M059J (cell line): ENCODE results near the gene FBXW8. TPM values are rescaled to one million over a fixed set of nuclear protein-coding genes. Genes with fewer than 3 reads are reported as not detected.

ENCODE experiments used
- DNase-seq: peaks from one replicate; pipeline ENCODE4 v3.0.0-alpha.2; 2012; ENCODE audit warnings: low read depth
- total RNA-seq: library from RNA; depleted of rRNA; stranded (reverse); fragments of >200 nt; shearing (Covaris generic); gene quantifications from 2 replicates; pipeline ENCODE4 v1.2.3, GENCODE V29; 2014

FBXW8 gene
- total RNA-seq, 1 experiment from 2014 or later: 18.2 TPM

DNA sequence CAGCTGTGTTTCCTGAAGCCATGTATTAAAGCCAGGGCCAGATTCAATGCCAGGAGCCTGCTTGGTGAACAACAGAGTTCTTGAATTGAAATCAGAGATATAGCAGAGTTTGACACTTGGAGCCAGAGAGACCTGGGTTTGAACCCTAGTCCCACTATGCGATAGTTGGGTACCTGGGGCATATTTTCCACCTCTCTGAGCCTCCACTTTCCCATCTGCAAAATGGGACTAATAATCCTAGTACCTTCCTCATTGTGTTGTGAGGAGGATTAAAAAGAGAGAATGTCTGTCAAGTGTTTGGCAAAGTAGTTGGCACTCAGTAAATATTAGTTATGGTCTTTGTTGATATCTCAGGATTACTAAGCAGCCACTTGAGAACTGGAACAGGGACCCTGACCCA lies 23.5 kb upstream of the FBXW8 start:
- no peak for DNase-seq

DNA sequence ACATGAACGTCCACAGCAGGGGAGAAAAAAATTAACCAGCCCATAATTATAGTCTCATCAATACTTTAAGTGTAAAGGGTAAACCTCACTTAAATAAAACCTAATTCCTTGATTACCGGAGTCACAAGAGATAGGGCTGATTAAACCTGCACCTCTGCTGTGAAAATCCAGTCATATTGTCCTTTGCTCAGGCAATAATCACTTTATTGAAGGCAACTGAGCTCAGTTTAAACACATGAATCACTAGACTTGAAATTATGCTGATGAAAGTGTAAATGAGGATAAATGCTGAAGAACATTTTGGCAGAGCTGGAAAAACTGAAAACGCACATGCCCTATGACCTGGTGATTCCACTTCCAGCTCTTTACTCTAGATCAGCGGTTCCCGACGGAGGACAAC lies 22.9 kb upstream of the FBXW8 start:
- no peak for DNase-seq

DNA sequence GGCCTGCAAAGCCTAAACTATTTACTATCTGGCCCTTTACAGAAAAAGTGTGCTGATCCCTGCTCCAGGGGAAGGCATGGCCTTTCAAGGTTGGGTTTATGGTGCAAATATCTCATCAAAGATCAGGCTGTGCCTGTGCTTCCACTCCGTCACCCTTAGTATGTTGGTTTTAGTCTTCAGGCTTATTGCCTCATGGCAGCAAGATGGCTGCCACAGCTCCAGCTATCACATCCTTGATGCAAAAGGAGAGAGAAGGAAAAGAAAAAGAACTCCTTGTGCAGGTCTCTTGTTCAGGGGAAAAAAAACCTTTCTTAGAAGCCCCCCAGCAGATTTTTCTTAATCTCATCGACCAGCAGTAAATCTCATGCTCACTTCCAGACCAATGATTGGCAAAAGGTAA lies 20.4 kb upstream of the FBXW8 start:
- DNase-seq: no peak

DNA sequence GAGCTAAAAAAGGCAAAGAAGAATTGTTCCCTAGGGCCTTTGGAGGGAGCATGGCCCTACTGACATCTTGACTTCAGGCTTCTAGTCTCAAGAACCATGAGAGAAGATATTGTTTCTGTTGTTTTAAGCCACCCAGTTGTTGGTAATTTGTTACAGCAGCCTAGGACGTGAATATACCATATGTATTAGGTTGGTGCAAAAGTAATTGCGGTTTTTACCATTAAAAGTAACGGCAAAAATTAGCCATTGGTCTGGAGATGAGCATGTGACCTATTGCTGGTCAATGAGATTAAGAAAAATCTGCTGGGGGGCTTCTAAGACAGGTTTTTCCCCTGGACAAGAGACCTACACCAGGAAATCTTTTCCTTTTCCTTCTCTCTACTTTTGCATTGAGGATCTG lies 19.7 kb upstream of the FBXW8 start:
- DNase-seq: no peak

DNA sequence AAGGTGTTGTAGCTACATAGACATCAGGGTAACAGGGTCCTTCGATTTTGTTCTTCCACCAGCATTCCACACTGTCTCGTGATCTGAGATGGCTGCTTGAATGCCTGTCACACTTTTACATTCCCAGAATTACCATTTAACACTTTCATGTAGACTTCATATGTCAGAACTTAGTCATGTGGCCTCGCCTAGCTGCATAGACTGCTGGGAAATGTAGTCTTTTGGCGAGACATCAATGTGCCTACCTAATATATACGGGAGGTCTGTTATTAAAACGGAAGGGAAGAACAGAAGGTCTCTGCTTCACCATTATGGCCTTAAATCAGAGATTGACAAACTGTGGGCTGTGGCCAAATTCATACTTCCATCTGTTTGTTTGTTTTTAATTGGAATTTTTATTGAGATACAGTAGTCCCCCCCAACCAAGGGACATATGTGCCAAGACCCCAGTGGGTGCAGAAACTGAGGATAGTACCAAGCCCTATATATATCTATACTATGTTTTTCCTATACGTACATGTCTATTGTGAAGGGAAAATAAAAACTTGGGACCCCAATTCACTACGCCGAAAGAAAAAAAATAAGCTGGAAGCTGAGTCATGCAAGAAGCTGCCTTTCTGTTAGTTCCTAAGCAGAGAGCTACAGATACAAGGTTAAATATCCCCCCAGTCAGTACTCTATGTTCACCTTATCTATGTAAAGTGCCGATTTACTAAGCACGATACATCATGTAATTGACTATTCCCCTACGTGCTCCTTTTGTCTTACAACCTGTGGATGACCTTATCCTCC lies 18.2 kb upstream of the FBXW8 start:
- peak; percentile 25 for DNase-seq

DNA sequence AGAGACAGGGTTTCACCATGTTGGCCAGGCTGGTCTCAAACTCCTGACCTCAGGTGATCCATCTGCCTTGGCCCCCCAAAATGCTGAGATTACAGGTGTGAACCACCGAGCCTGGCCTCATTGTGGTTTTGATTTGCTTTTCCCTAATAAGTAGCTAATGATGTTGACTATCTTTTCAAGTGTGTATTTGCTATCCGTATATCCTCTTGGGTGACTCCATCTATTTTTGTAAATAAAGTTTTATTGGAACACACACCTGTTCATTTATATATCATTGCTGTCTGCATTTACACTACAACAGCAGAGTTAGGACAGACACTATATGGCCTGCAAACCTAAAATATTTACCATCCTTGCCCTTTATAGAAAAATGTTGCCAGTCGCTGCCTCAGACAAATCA lies 15.8 kb upstream of the FBXW8 start:
- DNase-seq: no peak

DNA sequence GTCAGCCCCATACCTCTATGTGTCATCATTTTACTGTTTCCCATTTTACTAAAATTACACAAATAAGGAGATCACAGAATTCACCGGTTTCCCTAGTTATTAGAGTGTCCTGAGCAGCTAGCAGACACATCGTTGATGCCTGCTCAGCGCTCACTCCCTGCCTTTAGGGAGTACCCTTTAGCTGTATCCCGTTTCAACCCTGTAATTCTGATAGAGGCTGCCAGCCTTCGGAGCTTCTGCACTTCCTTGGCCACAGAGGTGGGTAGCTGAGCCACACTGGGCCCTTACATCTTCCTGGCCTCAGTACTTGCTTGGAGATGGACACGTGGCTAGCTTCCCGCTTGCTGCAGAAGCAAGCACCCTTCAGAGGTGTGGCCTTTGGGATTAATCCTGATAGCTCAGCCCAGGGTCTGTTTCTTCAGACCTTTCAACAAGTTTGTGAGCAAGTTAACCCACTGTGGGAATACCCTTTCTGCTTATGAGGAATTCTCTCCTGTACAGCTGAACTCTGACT lies 14.3 kb upstream of the FBXW8 start:
- DNase-seq: no peak

DNA sequence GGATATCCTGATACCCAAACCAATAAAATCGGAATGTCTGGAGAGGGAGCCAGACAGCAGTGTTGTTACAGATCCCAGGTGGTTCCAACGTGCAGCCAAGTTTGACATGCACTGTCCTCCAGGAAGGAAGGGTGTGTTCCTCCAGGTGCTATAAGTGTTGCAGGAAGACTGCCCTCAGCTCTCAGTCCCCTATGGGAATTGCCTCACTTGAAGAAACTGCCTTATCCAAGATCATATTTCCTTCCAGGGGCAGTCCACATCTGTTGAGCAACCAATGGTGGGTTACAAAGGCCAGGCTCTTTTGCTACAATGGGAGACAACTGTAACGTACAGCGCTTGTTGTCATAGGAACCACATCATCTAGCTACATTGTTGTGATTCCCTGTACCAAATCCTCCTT lies 13.3 kb upstream of the FBXW8 start:
- no peak for DNase-seq

DNA sequence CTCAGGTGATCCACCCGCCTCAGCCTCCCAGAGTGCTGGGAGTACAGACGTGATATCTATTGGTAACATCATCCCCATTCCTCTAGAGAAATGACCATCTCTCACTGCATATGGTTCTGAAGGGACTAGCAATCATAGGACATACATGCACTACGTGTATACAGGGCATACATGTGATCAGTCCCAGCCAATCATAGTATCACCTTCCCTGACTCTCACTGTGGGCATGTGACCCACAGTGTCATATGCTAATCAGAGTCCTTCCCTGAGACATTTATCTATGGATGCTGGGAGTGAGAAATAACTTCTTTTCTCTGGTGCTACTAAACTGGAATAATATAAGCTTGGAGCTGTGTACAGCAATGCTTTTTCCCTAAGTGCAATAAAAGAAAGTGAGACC lies 12.1 kb upstream of the FBXW8 start:
- no peak for DNase-seq

DNA sequence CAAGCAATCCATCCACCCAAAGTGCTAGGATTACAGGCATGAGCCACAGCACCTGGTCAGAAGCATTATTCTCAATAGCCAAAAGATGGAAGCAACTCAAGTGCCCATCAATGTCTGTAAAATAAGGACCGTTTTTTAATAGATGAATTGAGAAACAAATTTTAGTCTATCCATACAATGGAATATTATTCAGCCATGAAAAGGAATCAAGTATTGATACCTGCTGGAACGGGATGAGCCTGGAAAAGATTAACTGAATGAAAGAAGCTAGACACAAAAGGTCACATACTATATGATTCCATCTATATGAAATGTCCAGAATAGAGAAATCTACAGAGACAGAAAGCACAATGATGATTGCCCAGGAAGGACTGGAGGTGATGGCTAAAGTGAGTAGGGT lies 9.1 kb upstream of the FBXW8 start:
- no peak for DNase-seq

DNA sequence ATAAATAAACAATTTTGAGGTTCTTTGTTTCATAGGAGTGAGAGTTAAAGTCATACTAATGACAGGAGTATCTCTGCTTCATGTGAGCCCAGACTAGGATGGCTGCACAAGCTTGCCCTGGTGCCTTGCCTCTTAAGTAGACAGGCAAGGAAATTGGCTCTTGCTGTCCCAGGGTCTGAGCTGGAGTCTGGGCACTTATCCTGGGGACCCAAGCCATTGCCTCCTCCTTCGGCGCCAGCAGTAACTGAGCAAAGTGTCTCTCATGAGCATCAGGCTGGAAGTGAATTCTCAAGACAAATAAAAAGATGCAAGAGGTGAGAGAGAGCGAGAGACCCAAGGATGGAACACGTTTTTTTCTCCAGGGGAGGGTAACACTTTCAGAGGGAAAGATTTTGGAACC lies 6.9 kb upstream of the FBXW8 start:
- no peak for DNase-seq

DNA sequence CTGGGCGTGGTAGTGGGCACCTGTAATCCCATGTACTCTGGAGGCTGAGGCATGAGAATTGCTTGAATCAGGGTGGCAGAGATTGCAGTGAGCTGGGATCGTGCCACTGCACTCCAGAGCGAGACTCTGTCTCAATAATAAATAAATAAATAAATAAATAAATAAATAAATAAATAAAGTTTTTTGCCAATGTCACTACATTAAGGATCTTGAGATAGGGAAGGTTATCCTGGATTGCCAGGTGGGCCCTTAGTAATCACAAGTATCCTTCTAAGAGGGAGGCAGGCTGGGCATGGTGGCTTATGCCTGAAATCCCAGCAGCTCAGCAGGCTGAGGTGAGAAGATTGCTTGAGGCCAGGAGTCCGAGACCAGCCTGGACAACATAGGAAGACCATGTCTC lies 4.5 kb upstream of the FBXW8 start:
- DNase-seq: no peak

DNA sequence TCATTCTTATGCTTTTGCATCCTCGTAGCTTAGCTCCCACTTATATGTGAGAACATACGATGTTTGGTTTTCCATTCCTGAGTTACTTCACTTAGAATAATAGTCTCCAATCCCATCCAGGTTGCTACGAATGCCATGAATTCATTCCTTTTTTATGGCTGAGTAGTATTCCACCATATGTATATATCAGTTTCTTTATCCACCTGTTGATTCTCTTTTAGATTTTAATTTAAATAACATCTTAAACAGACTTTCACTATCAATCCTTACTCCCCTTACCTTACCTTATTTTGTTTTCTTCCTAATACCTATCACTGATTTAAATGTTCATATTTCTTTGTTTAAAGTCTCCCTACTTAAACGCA lies 488 bp upstream of the FBXW8 start:
- no peak for DNase-seq

DNA sequence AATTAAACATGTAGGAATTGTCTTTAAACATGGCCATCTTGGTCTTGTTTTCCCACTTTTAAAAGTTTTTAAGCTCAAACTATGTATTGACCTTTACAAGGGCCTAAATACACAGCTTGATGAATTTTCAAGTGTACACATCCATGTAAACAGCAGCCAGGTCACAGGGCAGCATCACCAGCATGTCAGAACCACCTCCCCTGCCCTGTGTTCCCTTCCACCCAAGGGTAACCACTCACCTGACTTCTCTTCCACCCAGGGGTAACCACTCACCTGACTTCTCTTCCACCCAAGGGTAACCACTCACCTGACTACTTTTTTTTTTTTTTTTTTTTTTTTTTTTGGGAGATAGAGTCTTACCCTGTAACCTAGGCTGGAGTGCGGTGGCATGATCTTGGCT lies 4.6 kb downstream of the FBXW8 start:
- no peak for DNase-seq

DNA sequence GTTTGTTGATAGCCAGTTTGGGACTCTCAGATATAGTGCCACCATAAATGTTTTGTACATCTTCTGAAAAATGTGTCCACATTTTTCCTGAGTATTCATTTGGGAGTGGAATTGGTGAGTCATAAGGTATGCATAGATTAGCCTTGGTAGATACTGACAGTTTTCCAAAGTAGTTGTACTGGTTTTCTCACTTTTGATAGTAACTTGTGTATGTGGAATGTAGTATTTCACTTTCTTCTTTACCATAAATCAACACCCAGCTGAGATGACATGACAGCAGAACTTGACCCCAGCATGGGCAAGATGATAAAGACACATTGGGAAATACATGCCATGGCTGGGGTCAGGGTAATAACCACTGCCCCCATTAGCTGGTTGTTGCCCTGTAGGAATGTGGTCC lies 5.4 kb downstream of the FBXW8 start:
- peak; percentile 70 for DNase-seq

DNA sequence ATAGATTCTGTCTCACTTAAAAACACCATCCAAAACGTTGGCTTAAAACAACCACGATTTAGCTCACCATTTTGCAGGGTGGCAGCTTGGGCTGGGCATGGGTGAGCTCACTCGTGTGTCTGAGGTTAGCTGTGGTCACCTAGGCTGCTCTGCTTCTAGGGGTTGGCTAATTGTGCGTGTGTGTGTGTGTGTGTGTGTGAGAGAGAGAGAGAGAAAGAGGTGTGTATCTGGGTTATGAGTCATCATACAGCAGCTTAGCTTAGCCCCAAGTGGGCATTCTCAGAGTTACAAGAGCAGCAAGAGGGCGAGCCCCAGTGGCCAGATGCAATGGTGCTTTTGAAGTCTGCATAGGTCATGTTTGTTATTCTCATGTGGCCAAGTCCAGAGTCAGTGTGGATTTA lies 6.0 kb downstream of the FBXW8 start:
- DNase-seq: peak; percentile 89

DNA sequence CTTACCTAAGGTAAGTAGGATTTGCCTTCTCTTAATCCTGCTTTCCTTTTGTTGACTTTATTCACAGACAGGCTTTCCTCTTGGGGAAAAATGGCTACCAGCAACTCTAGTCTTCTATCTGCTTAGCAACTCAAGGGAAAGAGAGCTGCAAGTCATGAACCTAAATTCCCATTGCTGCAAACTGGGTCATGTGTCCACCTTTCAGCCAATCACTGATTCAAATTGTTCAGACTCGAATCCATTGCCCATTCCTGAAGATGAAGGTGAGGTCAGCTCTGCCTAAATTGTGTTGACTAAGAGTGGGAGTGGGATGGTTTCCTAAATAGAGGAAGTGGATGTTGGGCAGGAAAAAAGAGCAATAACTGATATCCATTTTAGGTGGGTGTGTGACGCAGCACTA lies 7.7 kb downstream of the FBXW8 start:
- DNase-seq: no peak

DNA sequence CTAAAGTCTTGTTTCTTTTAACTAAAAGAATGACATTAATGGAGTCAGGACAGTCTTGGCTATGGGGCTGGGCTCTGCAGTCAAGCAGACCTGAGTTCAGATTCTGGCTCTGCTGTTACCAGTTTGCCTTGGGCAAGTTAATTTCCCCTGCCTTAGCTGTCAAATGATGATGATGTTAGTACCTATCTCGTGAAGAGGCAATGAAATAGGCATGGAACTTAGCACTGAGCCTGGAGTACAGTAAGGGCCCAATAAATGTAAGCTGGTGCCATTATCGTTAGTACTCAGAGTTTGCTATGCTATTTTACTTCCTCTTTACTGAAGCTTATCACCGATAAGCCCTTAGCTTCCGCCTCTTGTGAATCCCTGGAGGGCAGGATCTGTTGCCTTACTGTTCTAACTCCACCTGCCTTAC lies 8.5 kb downstream of the FBXW8 start:
- no peak for DNase-seq

DNA sequence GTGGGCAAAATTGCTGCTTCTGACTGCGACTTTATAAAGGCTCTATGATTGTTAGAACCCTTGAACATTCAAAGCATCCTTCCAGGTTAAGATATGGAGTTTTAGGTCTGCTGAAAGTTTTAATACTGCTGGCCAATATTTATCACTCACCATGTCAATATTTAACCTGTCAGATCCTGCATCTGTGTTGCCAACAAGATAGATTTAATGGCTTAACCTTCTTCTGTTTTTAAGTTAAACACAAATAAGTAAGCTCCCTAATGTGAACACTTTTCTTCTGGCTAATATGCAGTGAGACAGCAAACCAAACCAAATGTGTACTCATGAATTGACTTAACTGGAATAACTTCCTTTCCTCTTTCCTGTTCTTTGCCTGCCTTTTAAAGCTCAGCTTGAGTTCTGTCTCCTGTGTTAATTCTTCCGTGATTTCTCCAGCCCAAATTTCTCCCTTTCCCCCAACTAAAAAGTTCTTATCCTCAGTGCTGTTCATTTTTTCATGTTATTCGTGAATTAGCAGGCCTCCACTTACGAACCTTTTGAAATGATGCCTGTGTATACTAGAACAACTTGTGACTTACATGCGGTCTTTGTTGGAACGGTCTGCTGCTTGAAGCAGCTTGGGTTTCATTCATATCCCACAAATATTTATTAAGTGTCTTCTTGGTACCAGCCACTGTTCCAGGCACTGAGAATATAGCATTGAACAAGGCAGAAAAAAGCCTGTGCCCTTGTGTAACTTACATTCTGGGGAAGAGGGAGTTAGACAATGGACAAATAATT lies 9.1 kb downstream of the FBXW8 start:
- no peak for DNase-seq

DNA sequence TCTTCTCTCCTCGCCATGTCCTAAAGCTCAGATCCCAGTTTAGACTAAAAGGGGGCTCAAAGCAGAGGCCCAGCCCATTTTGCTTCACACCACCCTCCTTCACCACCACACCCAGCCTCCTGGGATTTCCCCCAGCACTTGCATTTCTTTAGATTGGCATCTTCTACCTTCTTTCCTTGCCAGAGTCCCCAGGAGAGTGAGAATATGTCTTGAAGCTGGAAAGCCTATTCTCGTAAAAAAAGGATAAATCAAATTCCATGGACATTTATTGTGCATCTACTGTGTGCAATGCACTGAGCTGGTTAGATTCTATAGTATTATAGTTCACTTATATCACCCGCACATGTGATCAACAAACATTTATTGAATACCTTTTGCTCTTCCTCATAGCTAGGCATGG lies 10.2 kb downstream of the FBXW8 start:
- DNase-seq: no peak

DNA sequence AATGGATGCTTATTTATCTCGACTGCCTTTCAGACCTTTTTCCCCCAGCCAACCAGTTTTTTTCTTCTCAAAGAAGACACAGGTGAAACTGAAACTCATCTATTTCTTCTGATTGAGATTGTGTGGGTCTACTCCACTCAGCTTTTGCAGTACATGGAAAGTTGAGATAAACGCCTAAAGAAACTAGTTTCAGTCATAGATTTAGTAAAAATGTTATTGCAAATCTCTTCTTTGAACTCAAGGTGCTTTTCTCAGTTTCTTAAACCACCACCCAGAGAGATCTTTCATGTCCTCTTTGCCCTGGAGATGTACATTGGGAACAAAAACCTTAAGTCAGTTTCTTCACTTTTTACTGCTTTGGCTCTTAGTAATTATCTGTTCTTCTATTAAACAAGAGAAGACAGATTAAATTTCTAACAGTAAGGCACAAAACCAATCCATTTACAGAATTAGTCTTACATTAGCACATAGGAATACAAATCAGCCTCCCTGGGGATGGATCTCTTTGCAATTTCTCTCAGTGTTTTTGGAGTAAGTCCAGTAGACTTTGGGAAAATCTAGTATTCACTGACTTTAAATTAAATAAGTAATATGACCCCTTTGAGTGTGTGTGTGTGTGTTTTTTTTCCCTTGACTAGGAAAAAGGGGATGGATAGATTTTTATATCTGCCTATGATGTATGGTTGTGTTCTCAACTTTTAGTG lies 11.6 kb downstream of the FBXW8 start:
- no peak for DNase-seq

DNA sequence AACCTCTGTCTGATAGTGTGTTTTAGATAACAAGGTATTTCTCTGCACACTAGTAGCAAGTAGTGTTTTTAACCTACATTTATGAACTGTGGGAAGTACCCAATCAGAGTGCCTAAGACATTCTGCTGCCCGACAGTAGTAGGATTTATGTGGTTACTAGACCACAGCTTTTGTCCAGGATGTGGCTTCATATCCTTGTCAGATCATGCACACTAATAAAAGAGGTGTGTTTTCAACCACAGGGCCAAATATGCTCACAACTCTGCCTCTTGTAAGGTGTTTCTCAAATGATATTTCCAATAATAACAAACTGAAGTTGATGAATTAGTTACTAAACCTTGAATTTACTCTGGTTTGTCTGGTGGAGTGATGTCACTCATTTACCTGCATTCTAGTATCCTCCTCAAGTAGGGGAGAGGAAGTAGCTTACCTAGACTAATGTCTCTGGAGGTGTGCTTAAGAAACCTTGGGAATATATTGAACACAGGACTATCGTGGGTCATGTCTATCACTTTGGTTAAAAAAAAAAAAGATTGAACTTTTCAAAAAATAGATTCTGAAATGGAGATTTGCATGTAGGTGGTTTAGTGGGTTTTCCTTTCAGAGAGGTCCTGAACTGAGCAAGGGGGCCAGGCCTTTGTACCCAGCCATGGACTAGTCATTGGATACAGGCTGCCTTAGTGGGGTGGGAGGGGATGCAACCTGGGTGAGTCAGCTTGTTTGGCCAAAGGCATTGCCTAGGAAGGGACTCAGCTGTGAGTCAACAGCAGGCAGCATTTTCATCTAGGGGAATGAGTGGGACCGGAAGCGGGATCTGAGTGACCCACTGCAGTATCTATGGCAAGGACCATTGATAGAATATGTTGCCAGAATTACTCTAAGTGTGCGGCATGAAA lies 14.1 kb downstream of the FBXW8 start:
- peak; percentile 91 for DNase-seq
